ENCODE data around the gene PTBP2. TPM values are rescaled to one million over a fixed set of nuclear protein-coding genes. Genes with fewer than 3 reads are reported as not detected.
A peak's percentile ranks its signal among the peaks of the same experiment; 100 is the strongest.

The PTBP2 gene
- polyA plus RNA-seq (ENCODE audit: low read depth in 6 of 6): 1 to 10 TPM; 5.7 to 8.1 (median 6.7) TPM

- Mint-ChIP-seq H3K9me3 (no peaks in the 10 kb centered on the region), H3K36me3 (peaks cover 0 to 4% of the 10 kb centered on the region in 2 donors), H3K27ac (peak within 1 kb of the TSS; percentile 93 to 99 (median 96)), H3K27me3 (no peaks in the 10 kb centered on the region), H3K4me3 (peak within 1 kb of the TSS; percentile 92 to 99 (median 96)), H3K4me1 (peaks cover 18 to 35% (median 24%) of the 10 kb centered on the region in 3 donors)
- ATAC-seq (ENCODE audit: low read depth in 2 of 2) (peak; percentile 87), DNase-seq (peak; percentile 87)
Observed at GRCh38 chr1:96721416-96722160, at the start of gene PTBP2. Gene PTBP2, plus strand, starts transcription at chr1:96721784. Its CDS starts 81 bp downstream, at chr1:96721865.

- Mint-ChIP-seq H3K27ac (peak overlapping the region in 1 of 6 donors; percentile 55), H3K9me3 (peaks cover 11 to 34% (median 24%) of the 10 kb centered on the region in 7 donors), H3K4me3 (no peak overlapping the region), H3K36me3 (peaks cover 7 to 10% of the 10 kb centered on the region in 2 donors), H3K4me1 (no peaks in the 10 kb centered on the region), H3K27me3 (peaks cover 0 to 7% (median under 1%) of the 10 kb centered on the region in 3 donors)
- ATAC-seq (ENCODE audit: low read depth in 2 of 2) (no peak), DNase-seq (no peak)
Observed at GRCh38 chr1:96674915-96675314, 46.7 kb upstream of the PTBP2 start.

- no peak for DNase-seq
- Mint-ChIP-seq H3K27ac (no peak overlapping the region), H3K27me3 (peaks cover 13 to 18% (median 15%) of the 10 kb centered on the region in 3 donors), H3K4me3 (no peak overlapping the region), H3K4me1 (no peaks in the 10 kb centered on the region), H3K9me3 (peaks cover 0 to 4% (median 0%) of the 10 kb centered on the region in 7 donors), H3K36me3 (peaks cover 0 to 6% of the 10 kb centered on the region in 2 donors)
- ATAC-seq (ENCODE audit: low read depth in 2 of 2): no peak
Observed at GRCh38 chr1:96682056-96682455, 39.5 kb upstream of the PTBP2 start.

- ATAC-seq (ENCODE audit: low read depth in 2 of 2): no peak
- H3K9me3 Mint-ChIP-seq: peaks cover 0 to 4% (median 0%) of the 10 kb centered on the region in 7 donors
Observed at GRCh38 chr1:96683931-96684330, 37.7 kb upstream of the PTBP2 start.

GRCh38 chr1:96684744-96685143, 36.8 kb upstream of the PTBP2 start:
- H3K4me1 Mint-ChIP-seq: no peaks in the 10 kb centered on the region
- H3K36me3 Mint-ChIP-seq: peaks cover 0 to 6% of the 10 kb centered on the region in 2 donors
- no peak for DNase-seq
- ATAC-seq (ENCODE audit: low read depth in 2 of 2): no peak
- peaks cover 8 to 25% (median 18%) of the 10 kb centered on the region in 3 donors for H3K27me3 Mint-ChIP-seq
- no peak overlapping the region for H3K4me3 Mint-ChIP-seq
- H3K9me3 Mint-ChIP-seq: peaks cover 0 to 4% (median 0%) of the 10 kb centered on the region in 7 donors
- H3K27ac Mint-ChIP-seq: no peak overlapping the region

More at GRCh38 chr1:96683931-96684330, 37.7 kb upstream of the PTBP2 start:
- DNase-seq: no peak
- no peak overlapping the region for H3K27ac Mint-ChIP-seq
- H3K4me3 Mint-ChIP-seq: no peak overlapping the region
- peaks cover 0 to 6% of the 10 kb centered on the region in 2 donors for H3K36me3 Mint-ChIP-seq
- H3K27me3 Mint-ChIP-seq: peaks cover 8 to 22% (median 18%) of the 10 kb centered on the region in 3 donors
- H3K4me1 Mint-ChIP-seq: no peaks in the 10 kb centered on the region

- Mint-ChIP-seq H3K4me3 (no peak overlapping the region), H3K4me1 (no peaks in the 10 kb centered on the region), H3K27ac (no peak overlapping the region), H3K9me3 (peaks cover 0 to 5% (median 1%) of the 10 kb centered on the region in 7 donors), H3K36me3 (no peaks in the 10 kb centered on the region), H3K27me3 (peaks cover 4 to 16% (median 6%) of the 10 kb centered on the region in 3 donors)
- no peak for DNase-seq
- ATAC-seq (ENCODE audit: low read depth in 2 of 2): no peak
Observed at GRCh38 chr1:96688767-96689166, 32.8 kb upstream of the PTBP2 start.

GRCh38 chr1:96695954-96696353, 25.6 kb upstream of the PTBP2 start:
- no peak for DNase-seq
- ATAC-seq (ENCODE audit: low read depth in 2 of 2): no peak
- Mint-ChIP-seq H3K27ac (no peak overlapping the region), H3K27me3 (peaks cover 9 to 21% (median 9%) of the 10 kb centered on the region in 3 donors), H3K4me3 (no peak overlapping the region), H3K9me3 (peaks cover 6 to 15% (median 7%) of the 10 kb centered on the region in 7 donors), H3K4me1 (no peaks in the 10 kb centered on the region), H3K36me3 (peaks cover 0 to 8% of the 10 kb centered on the region in 2 donors)

GRCh38 chr1:96698342-96698983, 23.1 kb upstream of the PTBP2 start:
- H3K36me3 Mint-ChIP-seq: peaks cover 0 to 8% of the 10 kb centered on the region in 2 donors
- H3K4me1 Mint-ChIP-seq: no peaks in the 10 kb centered on the region
- DNase-seq: no peak
- peaks cover 9 to 34% (median 28%) of the 10 kb centered on the region in 3 donors for H3K27me3 Mint-ChIP-seq
- no peak overlapping the region for H3K4me3 Mint-ChIP-seq
- H3K27ac Mint-ChIP-seq: no peak overlapping the region
- peaks cover 4 to 15% (median 7%) of the 10 kb centered on the region in 7 donors for H3K9me3 Mint-ChIP-seq
- no peak for ATAC-seq (ENCODE audit: low read depth in 2 of 2)

- ATAC-seq (ENCODE audit: low read depth in 2 of 2): no peak
Observed at GRCh38 chr1:96703186-96703585, 18.4 kb upstream of the PTBP2 start.

GRCh38 chr1:96707023-96707422, 14.6 kb upstream of the PTBP2 start:
- H3K27ac Mint-ChIP-seq: no peak overlapping the region
- no peaks in the 10 kb centered on the region for H3K36me3 Mint-ChIP-seq
- DNase-seq: no peak
- no peak for ATAC-seq (ENCODE audit: low read depth in 2 of 2)
- peaks cover 0 to 13% (median 12%) of the 10 kb centered on the region in 3 donors for H3K27me3 Mint-ChIP-seq
- H3K4me3 Mint-ChIP-seq: no peak overlapping the region
- H3K9me3 Mint-ChIP-seq: no peaks in the 10 kb centered on the region
- H3K4me1 Mint-ChIP-seq: no peaks in the 10 kb centered on the region

More at GRCh38 chr1:96703186-96703585, 18.4 kb upstream of the PTBP2 start:
- Mint-ChIP-seq H3K4me1 (no peaks in the 10 kb centered on the region), H3K9me3 (peaks cover 4 to 15% (median 6%) of the 10 kb centered on the region in 7 donors), H3K4me3 (no peak overlapping the region), H3K27ac (no peak overlapping the region), H3K27me3 (peaks cover 9 to 33% (median 28%) of the 10 kb centered on the region in 3 donors), H3K36me3 (peaks cover 0 to 8% of the 10 kb centered on the region in 2 donors)
- no peak for DNase-seq

- ATAC-seq (ENCODE audit: low read depth in 2 of 2): no peak
- Mint-ChIP-seq H3K27me3 (peaks cover 0 to 6% (median 0%) of the 10 kb centered on the region in 3 donors), H3K9me3 (no peaks in the 10 kb centered on the region), H3K36me3 (no peaks in the 10 kb centered on the region), H3K27ac (no peak overlapping the region), H3K4me1 (no peaks in the 10 kb centered on the region), H3K4me3 (no peak overlapping the region)
- DNase-seq: no peak
Observed at GRCh38 chr1:96708482-96708881, 13.1 kb upstream of the PTBP2 start.

- Mint-ChIP-seq H3K4me1 (no peaks in the 10 kb centered on the region), H3K27me3 (peaks cover 0 to 10% (median 0%) of the 10 kb centered on the region in 3 donors), H3K27ac (peak overlapping the region in 1 of 6 donors; percentile 50), H3K9me3 (no peaks in the 10 kb centered on the region), H3K36me3 (no peaks in the 10 kb centered on the region), H3K4me3 (no peak overlapping the region)
- no peak for DNase-seq
- no peak for ATAC-seq (ENCODE audit: low read depth in 2 of 2)
Observed at GRCh38 chr1:96710708-96711477, 10.7 kb upstream of the PTBP2 start.

GRCh38 chr1:96713649-96714048, 7.9 kb upstream of the PTBP2 start:
- DNase-seq: no peak
- Mint-ChIP-seq H3K4me3 (no peak overlapping the region), H3K27me3 (peaks cover 0 to 10% (median 0%) of the 10 kb centered on the region in 3 donors), H3K36me3 (no peaks in the 10 kb centered on the region), H3K27ac (no peak overlapping the region), H3K4me1 (no peaks in the 10 kb centered on the region), H3K9me3 (no peaks in the 10 kb centered on the region)
- ATAC-seq (ENCODE audit: low read depth in 2 of 2): no peak

All from naive B cell (primary cell).